Endometrial microvascular endothelial cells (primary cell): ENCODE results near the gene SCAMP4. TPM values are rescaled to one million over a fixed set of nuclear protein-coding genes. Genes with fewer than 3 reads are reported as not detected.

ENCODE experiments used
- in situ Hi-C: cut with HindIII; loops from 2 replicates; pipeline ENCODE4 v1.10.0; 2017; ENCODE audit warnings: low sequenced_read_pairs, low pct_unique_long_range_greater_than_20kb; ENCODE audit errors: inconsistent ontology term
- total RNA-seq: library from RNA; depleted of rRNA; stranded (reverse); fragments of >200 nt; gene quantifications from one replicate; pipeline ENCODE4 v1.2.3, GENCODE V29; 2015; ENCODE audit errors: inconsistent ontology term

Gene SCAMP4
- total RNA-seq, 1 donor from 2014 or later = 83.0 TPM

DNA sequence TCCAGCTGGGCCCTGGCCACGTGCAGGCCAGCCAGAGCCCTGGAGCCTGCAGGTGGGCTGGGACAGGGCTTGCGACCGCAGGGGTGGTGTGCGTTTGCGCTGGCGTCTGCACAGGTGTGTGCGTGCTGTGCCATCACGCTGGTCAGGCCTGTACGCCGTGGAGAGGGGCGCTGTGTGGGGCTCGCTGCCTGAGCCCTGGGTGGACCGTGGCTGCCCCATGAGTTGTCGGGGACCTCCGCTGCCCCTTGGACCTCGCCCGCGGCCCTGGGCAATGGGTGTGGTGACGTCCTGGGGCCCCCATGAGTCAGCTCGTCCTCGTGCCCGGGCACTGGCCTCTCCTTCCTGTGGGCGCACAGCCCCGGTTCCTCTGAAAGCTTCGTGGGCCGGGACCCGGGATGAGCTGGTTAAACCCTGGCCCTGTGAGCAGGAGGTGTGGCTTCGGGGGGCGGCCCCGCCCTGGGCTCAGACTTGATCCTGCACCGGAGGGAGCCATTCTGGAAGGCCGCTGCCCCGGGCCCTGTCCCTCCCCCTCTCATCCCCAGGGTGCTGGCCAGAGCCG lies 42.5 kb downstream of the SCAMP4 start:
- in situ Hi-C loops = no loop called here

- in situ Hi-C loops = no loop called here
Observed at GRCh38 chr19:1949304-1950101, 44.3 kb downstream of the SCAMP4 start.

- in situ Hi-C loops = no loop called here
Observed at GRCh38 chr19:1950640-1951039, 45.4 kb downstream of the SCAMP4 start.

DNA sequence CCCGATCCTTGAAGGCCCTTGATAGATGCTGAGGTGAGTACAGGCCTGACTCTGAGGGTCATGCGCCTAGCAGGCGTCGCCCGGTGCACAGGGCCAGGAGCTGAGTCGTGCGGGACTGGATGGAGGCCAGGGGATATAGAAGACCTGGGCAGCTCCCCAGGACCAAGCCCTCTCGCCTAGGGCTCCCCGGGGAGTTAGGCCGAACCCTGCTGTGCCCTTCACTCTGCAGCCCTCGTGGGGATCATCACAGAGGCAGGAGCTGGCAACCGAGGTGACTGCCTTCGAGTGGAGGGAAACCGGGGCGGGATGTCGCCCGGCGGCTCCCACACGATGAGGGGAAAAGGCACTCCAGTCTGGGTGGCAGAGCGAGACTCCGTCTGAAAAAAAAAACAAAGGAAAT lies 47.4 kb downstream of the SCAMP4 start:
- in situ Hi-C loops = no loop called here

DNA sequence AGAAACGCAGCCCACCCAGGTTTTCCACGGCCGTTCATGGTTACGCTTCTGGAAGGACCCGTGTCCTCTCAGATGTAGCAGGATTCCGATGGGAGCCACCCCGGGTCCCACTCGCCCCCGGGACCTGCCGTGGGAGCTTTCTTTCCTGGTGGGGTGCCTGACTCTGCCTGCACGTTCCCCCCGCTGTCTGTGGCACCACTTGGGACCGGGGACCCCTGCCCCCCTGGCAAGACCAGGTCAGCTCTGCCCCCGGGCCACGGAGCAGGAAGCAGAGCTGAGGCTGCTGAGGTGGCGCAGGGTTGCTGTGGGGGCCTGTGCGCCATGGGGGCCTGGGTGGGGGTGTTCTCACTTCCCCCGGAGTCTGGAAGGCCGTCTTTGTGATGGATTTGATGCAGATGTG lies 47.8 kb downstream of the SCAMP4 start:
- in situ Hi-C loops = no loop called here

- in situ Hi-C loops = no loop called here
Observed at GRCh38 chr19:1953441-1954094, 48.4 kb downstream of the SCAMP4 start.

- in situ Hi-C loops = no loop called here
Observed at GRCh38 chr19:1954532-1954933, 49.3 kb downstream of the SCAMP4 start.

- in situ Hi-C loops = no loop called here
Observed at GRCh38 chr19:1955171-1956121, 50.2 kb downstream of the SCAMP4 start.

- in situ Hi-C loops = no loop called here
Observed at GRCh38 chr19:1956122-1956494, 50.9 kb downstream of the SCAMP4 start.

DNA sequence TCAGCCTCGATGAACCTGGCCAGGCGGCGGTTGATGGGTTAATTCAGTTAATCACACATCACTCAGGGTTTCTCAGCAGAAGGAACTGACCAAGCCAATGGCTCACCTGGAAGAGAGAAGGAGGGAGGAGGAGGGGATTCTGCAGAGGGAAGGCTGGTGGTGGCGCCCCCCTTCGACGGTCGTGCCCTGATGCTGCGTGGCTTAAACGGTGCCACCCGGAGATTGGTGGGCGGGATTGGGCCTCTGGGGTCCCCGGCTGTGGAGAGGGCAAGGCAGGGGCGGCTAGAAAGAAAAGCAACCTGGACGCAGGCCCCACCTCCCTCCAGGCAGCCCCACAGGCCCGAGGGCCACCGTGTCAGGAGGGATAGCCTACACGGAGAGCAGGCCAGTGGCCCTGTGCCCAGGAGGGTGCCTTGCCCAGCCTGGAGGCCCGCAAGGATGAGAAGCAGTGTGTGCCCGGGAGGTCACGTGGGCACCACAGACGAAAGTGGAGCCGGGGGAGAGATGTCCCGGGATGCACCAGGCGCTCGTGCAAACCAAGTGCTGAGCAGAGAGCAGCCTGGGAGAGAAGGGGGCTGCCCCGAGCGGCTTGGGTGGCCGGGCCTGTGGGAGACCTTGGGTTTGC lies 51.8 kb downstream of the SCAMP4 start:
- in situ Hi-C loops = no loop called here

- in situ Hi-C loops = no loop called here
Observed at GRCh38 chr19:1957562-1958248, 52.5 kb downstream of the SCAMP4 start.

GRCh38 chr19:1959928-1960589 lies 54.9 kb downstream of the SCAMP4 start:
- in situ Hi-C loops = no loop called here

GRCh38 chr19:1961000-1961883 lies 56.0 kb downstream of the SCAMP4 start:
- in situ Hi-C loops = no loop called here

GRCh38 chr19:1962674-1963073 lies 57.5 kb downstream of the SCAMP4 start:
- in situ Hi-C loops = no loop called here

DNA sequence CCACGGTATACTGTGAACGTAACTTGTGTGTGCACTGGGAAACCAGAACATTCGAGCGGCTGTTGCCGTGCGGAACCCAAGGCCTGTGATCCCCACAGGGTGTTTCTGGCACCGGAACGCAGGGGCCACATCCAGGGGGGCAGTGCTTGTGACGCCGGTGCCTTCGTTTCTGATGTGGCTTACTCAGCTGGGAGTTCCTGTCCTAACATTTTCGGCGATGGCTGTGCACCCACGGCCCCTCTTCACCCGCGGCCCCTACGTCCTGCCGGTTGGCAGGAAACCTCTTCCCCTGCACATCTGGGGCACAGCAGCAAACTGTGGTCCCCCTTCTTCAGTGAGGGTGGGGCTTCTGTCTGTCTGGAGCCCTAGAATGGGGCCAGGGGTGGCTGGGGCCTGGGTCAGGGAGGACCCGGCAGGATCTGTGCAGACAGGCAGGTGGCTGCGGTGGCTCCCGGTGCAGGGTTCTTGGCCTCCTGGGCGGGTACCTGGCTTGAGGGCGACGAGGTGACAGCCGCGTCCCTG lies 61.9 kb downstream of the SCAMP4 start:
- in situ Hi-C loops = no loop called here

- in situ Hi-C loops = no loop called here
Observed at GRCh38 chr19:1968279-1969175, 63.3 kb downstream of the SCAMP4 start.
